ENCODE results near the gene CTDSP2.

The CTDSP2 gene

DNA sequence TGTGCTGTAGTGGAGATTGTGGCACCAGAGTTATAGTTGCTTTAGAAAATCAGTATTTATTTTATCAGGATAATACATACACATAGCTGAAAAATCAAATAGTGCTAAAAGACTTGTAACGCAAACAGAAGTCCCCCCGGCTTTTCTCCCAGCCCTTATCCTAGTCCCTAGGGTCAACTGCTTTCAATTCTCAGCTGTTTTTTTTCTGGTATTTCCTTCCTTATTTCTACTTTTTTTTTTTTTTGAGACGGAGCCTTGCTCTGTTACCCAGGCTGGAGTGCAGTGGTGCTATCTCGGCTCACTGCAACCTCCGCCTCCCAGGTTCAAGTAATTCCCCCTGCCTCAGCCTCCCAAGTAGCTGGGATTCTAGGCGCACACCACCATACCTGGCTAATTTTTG is 8.4 kb upstream of the CTDSP2 start:
- peaks cover 61% of the 10 kb centered on the region for H3K4me1 Mint-ChIP-seq
- H3K9me3 Mint-ChIP-seq: peaks cover 19% of the 10 kb centered on the region
- TF ChIP-seq, protein P1, sequence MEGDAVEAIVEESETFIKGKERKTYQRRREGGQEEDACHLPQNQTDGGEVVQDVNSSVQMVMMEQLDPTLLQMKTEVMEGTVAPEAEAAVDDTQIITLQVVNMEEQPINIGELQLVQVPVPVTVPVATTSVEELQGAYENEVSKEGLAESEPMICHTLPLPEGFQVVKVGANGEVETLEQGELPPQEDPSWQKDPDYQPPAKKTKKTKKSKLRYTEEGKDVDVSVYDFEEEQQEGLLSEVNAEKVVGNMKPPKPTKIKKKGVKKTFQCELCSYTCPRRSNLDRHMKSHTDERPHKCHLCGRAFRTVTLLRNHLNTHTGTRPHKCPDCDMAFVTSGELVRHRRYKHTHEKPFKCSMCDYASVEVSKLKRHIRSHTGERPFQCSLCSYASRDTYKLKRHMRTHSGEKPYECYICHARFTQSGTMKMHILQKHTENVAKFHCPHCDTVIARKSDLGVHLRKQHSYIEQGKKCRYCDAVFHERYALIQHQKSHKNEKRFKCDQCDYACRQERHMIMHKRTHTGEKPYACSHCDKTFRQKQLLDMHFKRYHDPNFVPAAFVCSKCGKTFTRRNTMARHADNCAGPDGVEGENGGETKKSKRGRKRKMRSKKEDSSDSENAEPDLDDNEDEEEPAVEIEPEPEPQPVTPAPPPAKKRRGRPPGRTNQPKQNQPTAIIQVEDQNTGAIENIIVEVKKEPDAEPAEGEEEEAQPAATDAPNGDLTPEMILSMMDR (IDR thresholded peaks at IDR 0.05): no peak
- H3K36me3 Mint-ChIP-seq (ENCODE audit: low read depth): peaks cover 19% of the 10 kb centered on the region
- peaks cover 9% of the 10 kb centered on the region for H3K27me3 Mint-ChIP-seq (ENCODE audit: low read depth, poor library complexity)
- H3K4me3 Mint-ChIP-seq: no peak overlapping the region
- no peak for DNase-seq
- no peak overlapping the region for H3K27ac Mint-ChIP-seq

DNA sequence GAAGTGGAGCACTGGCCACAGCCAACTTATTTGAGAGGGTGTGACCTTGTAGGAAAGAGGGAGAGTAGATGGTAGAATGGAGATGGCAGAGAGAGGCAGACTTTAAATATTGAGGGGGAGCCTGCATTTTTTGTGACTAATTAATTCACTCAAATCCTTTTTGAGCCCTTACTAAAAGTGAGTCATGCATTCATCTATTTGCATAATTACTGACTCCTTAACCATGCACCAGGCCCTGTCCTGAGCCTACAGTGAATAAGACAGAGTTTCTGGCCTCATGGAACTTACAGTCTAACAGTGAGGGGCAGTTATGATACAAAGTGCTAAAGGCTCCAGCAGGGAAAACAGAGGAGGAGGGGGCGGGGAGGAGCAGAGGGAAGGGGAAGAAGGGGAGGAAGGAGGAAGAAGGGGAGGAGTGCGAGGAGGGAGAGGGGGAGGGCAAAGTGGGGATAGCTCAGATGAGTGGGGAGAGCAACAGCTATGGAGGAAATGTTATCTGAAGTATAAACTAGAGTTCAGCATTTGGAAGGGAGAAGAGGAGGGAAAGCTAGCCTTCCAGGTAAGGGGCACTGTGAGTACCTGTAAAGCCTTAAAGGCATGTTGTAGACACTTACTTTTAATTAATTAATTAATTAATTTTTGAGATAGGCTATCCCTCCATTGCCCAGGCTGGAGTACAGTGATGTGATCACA is 7.5 kb upstream of the CTDSP2 start:
- Mint-ChIP-seq H3K4me3 (no peak overlapping the region), H3K4me1 (peaks cover 58% of the 10 kb centered on the region), H3K27me3 (ENCODE audit: low read depth, poor library complexity) (peaks cover 6% of the 10 kb centered on the region), H3K9me3 (peaks cover 19% of the 10 kb centered on the region), H3K36me3 (ENCODE audit: low read depth) (peaks cover 19% of the 10 kb centered on the region), H3K27ac (no peak overlapping the region)
- DNase-seq: no peak
- TF ChIP-seq, protein P1 (IDR thresholded peaks at IDR 0.05): no peak

DNA sequence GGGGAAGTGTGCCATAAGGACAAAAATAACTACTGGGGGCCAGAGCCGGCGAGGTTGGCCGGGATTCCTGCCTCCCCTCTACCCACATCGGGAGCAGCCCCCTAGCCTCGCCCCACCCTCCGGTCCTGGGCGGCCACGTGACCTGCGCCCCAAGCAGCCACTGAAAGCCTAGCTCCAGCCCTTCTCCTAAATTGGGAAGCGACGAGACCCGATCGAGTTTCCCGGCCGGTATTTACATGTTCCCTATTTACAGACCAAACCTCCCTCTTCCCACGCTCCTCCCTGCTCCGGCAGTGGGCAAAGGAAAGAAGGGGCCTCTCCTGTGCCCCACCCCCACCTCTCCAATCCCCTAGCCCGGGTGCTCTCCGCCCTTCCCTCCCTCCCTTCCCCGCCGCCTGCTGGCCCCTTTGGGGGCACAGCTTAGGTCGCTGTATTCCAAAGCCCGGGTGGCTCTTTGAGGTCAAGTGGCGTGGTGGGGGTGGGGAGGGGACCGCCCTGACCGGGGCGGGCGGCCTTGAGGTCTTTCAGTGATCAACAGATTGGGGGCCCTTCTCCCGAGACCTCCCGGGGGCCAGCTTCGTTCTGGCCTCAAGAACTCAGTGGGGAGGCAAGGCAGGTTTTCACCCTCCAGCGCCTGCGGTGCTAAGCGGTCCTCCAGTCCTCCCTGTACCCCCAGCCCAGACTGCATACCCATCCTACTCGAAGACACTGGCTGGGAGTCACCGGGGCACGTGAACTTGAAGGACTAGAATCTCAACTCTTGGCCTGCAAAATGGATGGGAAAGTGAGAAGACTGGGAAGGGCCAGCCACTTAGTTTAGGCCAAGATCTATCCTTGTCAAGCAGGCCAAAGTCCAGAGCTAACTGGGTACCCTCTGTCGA is 6.3 kb upstream of the CTDSP2 start:
- peak; percentile 73 for DNase-seq
- H3K27me3 Mint-ChIP-seq (ENCODE audit: low read depth, poor library complexity): peaks cover 6% of the 10 kb centered on the region
- peaks cover 19% of the 10 kb centered on the region for H3K9me3 Mint-ChIP-seq
- H3K36me3 Mint-ChIP-seq (ENCODE audit: low read depth): peaks cover 19% of the 10 kb centered on the region
- H3K4me3 Mint-ChIP-seq: peak overlapping the region; percentile 40
- H3K4me1 Mint-ChIP-seq: peaks cover 66% of the 10 kb centered on the region
- peak overlapping the region; percentile 83 for H3K27ac Mint-ChIP-seq
- TF ChIP-seq, protein P1 (IDR thresholded peaks at IDR 0.05): peak; percentile 37

DNA sequence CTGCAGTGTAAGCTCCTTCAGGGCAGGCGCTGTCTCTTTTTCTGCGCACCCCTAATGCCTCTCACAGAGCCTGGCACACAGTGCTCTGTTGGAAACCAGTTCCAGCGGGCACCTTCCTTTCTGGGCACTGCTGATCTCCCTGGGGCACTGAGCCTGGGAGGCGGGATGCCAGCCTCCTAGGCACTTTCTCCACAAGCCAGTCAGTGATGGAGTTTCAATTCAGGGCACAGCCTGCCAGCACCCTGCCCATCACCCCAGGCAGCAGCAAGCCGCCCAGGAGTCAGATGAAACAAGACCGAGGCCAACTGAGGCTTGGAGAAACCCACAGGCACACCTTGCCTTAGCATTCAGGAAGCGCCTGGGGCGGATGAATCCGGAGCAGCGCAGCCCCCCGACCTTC is 5.7 kb upstream of the CTDSP2 start:
- Mint-ChIP-seq H3K9me3 (peaks cover 19% of the 10 kb centered on the region), H3K4me1 (peaks cover 70% of the 10 kb centered on the region), H3K4me3 (peak overlapping the region; percentile 40), H3K27me3 (ENCODE audit: low read depth, poor library complexity) (peaks cover 6% of the 10 kb centered on the region), H3K27ac (peak overlapping the region; percentile 90), H3K36me3 (ENCODE audit: low read depth) (peaks cover 18% of the 10 kb centered on the region)
- TF ChIP-seq, protein P1 (IDR thresholded peaks at IDR 0.05): no peak
- no peak for DNase-seq

DNA sequence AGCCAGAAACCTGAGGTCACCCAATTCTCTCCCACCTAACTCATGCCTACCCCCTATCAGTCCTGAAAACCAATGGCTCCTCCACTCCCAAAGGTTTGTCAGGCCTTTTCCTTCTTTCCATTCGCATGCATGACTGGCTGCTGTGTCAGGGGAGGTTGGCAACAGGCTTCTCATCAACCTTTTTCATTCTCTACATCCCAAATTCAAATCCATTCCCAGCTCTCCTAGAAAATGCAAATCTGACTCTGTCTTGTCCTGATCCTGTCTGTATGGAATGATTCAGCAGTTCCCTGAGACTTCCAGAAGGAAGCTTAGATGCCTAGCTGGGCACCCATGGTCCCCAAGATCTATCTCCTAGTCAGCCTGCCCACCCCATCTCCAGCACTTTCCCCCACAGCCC is 5.0 kb upstream of the CTDSP2 start:
- peak overlapping the region; percentile 40 for H3K4me3 Mint-ChIP-seq
- peaks cover 6% of the 10 kb centered on the region for H3K27me3 Mint-ChIP-seq (ENCODE audit: low read depth, poor library complexity)
- H3K4me1 Mint-ChIP-seq: peaks cover 73% of the 10 kb centered on the region
- H3K27ac Mint-ChIP-seq: peak overlapping the region; percentile 90
- TF ChIP-seq, protein P1 (IDR thresholded peaks at IDR 0.05): no peak
- no peak for DNase-seq
- H3K36me3 Mint-ChIP-seq (ENCODE audit: low read depth): peaks cover 12% of the 10 kb centered on the region
- peaks cover 12% of the 10 kb centered on the region for H3K9me3 Mint-ChIP-seq
